SK-N-SH (cell line): ENCODE data around the gene IRF2BP1. TPM values are rescaled to one million over a fixed set of nuclear protein-coding genes. Genes with fewer than 3 reads are reported as not detected.

ENCODE experiments used
- CTCF ChIA-PET: fragments of 300-600, 350-600 bp; formaldehyde crosslinking; extraction: SDS; loops from one replicate; lab custom pipeline; 2021; lab: Yijun Ruan, JAX
- POLR2A ChIA-PET: fragments of 350-600 bp; sonication (Branson Sonifier 250); formaldehyde crosslinking; extraction: SDS; loops from one replicate; lab custom pipeline; 2020; ENCODE audit warnings: antibody characterized with exemption, inconsistent platforms; lab: Yijun Ruan, JAX
- DNase-seq: peaks from one replicate; pipeline ENCODE4 v3.0.0; 2012
- H2AFZ ChIP-seq: fragments of 200-600 bp; sonication (generic); 2 replicates; pipeline ENCODE4 v1.8.1; 2016; ENCODE audit warnings: antibody characterized with exemption, mild to moderate bottlenecking, low read depth
- H3F3A ChIP-seq: fragments of 200-600 bp; sonication (generic); replicated peaks from 2 replicates; pipeline ENCODE3; 2016; ENCODE audit warnings: antibody characterized with exemption, mild to moderate bottlenecking; ENCODE audit not compliant: insufficient read depth
- H3K27ac ChIP-seq, 2 experiments: fragments of 200-500 bp in 1 of 2; fragments of 200-600 bp in 1 of 2; sonication (Bioruptor generic) in 1 of 2; sonication (generic), shearing (Covaris generic) in 1 of 2; 2 replicates each; pipeline versions ENCODE4 v1.5.1 to v1.6.1; 2014 to 2016; ENCODE audit warnings: low read depth in 2 of 2, inconsistent platforms in 1 of 2, low read length in 1 of 2, mild to moderate bottlenecking in 1 of 2, mixed read lengths in 1 of 2
- H3K27me3 ChIP-seq: fragments of 200-600 bp; sonication (generic), shearing (Covaris generic); 2 replicates; pipeline ENCODE4 v1.6.1; 2016; ENCODE audit warnings: mixed run types; ENCODE audit not compliant: insufficient read depth
- H3K36me3 ChIP-seq, 2 experiments: fragments of 200-500 bp in 1 of 2; fragments of 200-600 bp in 1 of 2; sonication (Bioruptor generic) in 1 of 2; sonication (generic) in 1 of 2; replicated peaks in 1 of 2; 2 replicates each; pipeline versions ENCODE3 to v1.5.1; 2014 to 2016; ENCODE audit warnings: low read length in 1 of 2, mild to moderate bottlenecking in 1 of 2; ENCODE audit not compliant: insufficient read depth in 2 of 2, control insufficient read depth in 1 of 2
- H3K4me1 ChIP-seq, 2 experiments: fragments of 200-500 bp in 1 of 2; fragments of 200-600 bp in 1 of 2; sonication (Bioruptor generic) in 1 of 2; sonication (generic), shearing (Covaris generic) in 1 of 2; 2 replicates each; pipeline versions ENCODE4 v1.5.1 to v1.6.1; 2014 to 2016; ENCODE audit warnings: low read depth in 1 of 2, low read length in 1 of 2, mixed run types in 1 of 2; ENCODE audit not compliant: insufficient read depth in 2 of 2, control insufficient read depth in 1 of 2
- H3K4me2 ChIP-seq: fragments of 200-600 bp; sonication (generic), shearing (Covaris generic); 2 replicates; pipeline ENCODE4 v1.6.1; 2017; ENCODE audit warnings: mixed run types
- H3K4me3 ChIP-seq, 2 experiments: fragments of 200-500 bp in 1 of 2; fragments of 200-600 bp in 1 of 2; sonication (Bioruptor generic) in 1 of 2; sonication (generic), shearing (Covaris generic) in 1 of 2; 2 replicates each; pipeline versions ENCODE4 v1.5.1 to v1.8.1; 2014 to 2016; ENCODE audit warnings: low read depth in 2 of 2, inconsistent platforms in 1 of 2, low read length in 1 of 2, mild to moderate bottlenecking in 1 of 2, mixed read lengths in 1 of 2, moderate library complexity in 1 of 2
- H3K79me2 ChIP-seq: fragments of 200-600 bp; sonication (generic); 2 replicates; pipeline ENCODE4 v1.8.1; 2017; ENCODE audit warnings: mild to moderate bottlenecking; ENCODE audit not compliant: insufficient read depth
- H3K9ac ChIP-seq: fragments of 200-600 bp; sonication (generic); 2 replicates; pipeline ENCODE4 v1.6.1; 2017; ENCODE audit warnings: mixed run types
- H3K9me2 ChIP-seq: fragments of 200-600 bp; sonication (generic); 2 replicates; pipeline ENCODE4 v1.6.1; 2017; ENCODE audit warnings: mixed run types
- H3K9me3 ChIP-seq: fragments of 200-600 bp; sonication (generic); 2 replicates; pipeline ENCODE4 v1.6.1; 2017; ENCODE audit warnings: mixed run types, mild to moderate bottlenecking, moderate library complexity
- H4K20me1 ChIP-seq: fragments of 200-600 bp; sonication (generic); 2 replicates; pipeline ENCODE4 v1.6.1; 2017; ENCODE audit warnings: mild to moderate bottlenecking, mixed run types; ENCODE audit not compliant: insufficient read depth
- CHD2 ChIP-seq: fragments of 150-350 bp; IDR thresholded peaks from 2 replicates; pipeline ENCODE4 v1.6.1; 2018; ENCODE audit warnings: low read length; ENCODE audit not compliant: partially characterized antibody
- EP300 ChIP-seq, 2 experiments: IDR thresholded peaks; 2 replicates each; pipeline versions ENCODE4 v1.4.0 to v1.6.1; 2012; ENCODE audit warnings: borderline replicate concordance in 1 of 2, low read depth in 1 of 2, low read length in 1 of 2
- EZH2phosphoT487 ChIP-seq: fragments of 200-600 bp; sonication (generic); IDR thresholded peaks from 2 replicates; pipeline ENCODE4 v1.6.1; 2017; ENCODE audit warnings: low read depth, mixed run types, mild to moderate bottlenecking, antibody characterized with exemption, moderate library complexity, borderline replicate concordance
- FOSL2 ChIP-seq: IDR thresholded peaks from 2 replicates; pipeline ENCODE4 v1.4.0; 2012; ENCODE audit warnings: low read depth, mild to moderate bottlenecking, moderate library complexity, borderline replicate concordance
- FOXJ3 ChIP-seq: sonication (generic); formaldehyde crosslinking; IDR thresholded peaks from 2 replicates; pipeline ENCODE4 v1.5.1; 2020; ENCODE audit warnings: mild to moderate bottlenecking, missing genetic modification reagents
- GATA2 ChIP-seq: sonication (generic); formaldehyde crosslinking; IDR thresholded peaks from 2 replicates; pipeline ENCODE4 v1.5.0; 2020; ENCODE audit warnings: mild to moderate bottlenecking, missing genetic modification reagents
- MEF2A ChIP-seq: IDR thresholded peaks from 2 replicates; pipeline ENCODE4 v1.4.0; 2012; ENCODE audit warnings: low read depth, borderline replicate concordance
- NRF1 ChIP-seq: IDR thresholded peaks from 2 replicates; pipeline ENCODE4 v1.6.1; 2012; ENCODE audit warnings: low read depth, mild to moderate bottlenecking, low read length
- POLR2AphosphoS5 ChIP-seq: IDR thresholded peaks from 2 replicates; pipeline ENCODE4 v1.6.1; 2012; ENCODE audit warnings: low read depth, low read length
- RAD21 ChIP-seq: IDR thresholded peaks from 2 replicates; pipeline ENCODE4 v1.6.1; 2012; ENCODE audit warnings: mild to moderate bottlenecking, low read length
- RXRA ChIP-seq: IDR thresholded peaks from 2 replicates; pipeline ENCODE4 v1.4.0; 2012; ENCODE audit warnings: low read depth, mild to moderate bottlenecking, borderline replicate concordance
- SMC3 ChIP-seq: IDR thresholded peaks from 2 replicates; pipeline ENCODE4 v1.6.1; 2012; ENCODE audit warnings: low read depth, low read length, improper control_type of control experiment
- TCF12 ChIP-seq: IDR thresholded peaks from 2 replicates; pipeline ENCODE4 v1.4.0; 2012
- TEAD4 ChIP-seq: IDR thresholded peaks from 2 replicates; pipeline ENCODE4 v1.4.0; 2012; ENCODE audit warnings: mild to moderate bottlenecking, borderline replicate concordance; ENCODE audit not compliant: insufficient read depth
- WGBS: methylation state at CpG from one replicate; pipeline ENCODE4 v1.1.6; 2017; ENCODE audit warnings: low lambda C conversion rate; 5-methylcytosine and 5-hydroxymethylcytosine counted together
- polyA plus RNA-seq, 3 experiments: library from polyadenylated mRNA; depleted of rRNA; stranded (reverse); fragments of >200 nt; gene quantifications; 2 replicates each; pipeline ENCODE4 v1.2.3, GENCODE V29; 2012
- TF ChIP-seq, protein P1 (sequence below): fragments of 150-350 bp; IDR thresholded peaks from 2 replicates; pipeline ENCODE4 v1.6.1; 2016; ENCODE audit warnings: mild to moderate bottlenecking, low read depth, low read length
- TF ChIP-seq, protein P2 (sequence below): IDR thresholded peaks from 2 replicates; pipeline ENCODE4 v1.4.0; 2012; ENCODE audit warnings: low read depth
- TF ChIP-seq, protein P3 (sequence below): IDR thresholded peaks from 2 replicates; pipeline ENCODE4; 2012
- TF ChIP-seq, protein P4 (sequence below): fragments of 200-600 bp; sonication (generic); IDR thresholded peaks from 2 replicates; pipeline ENCODE4 v1.6.1; 2017; ENCODE audit warnings: antibody characterized with exemption, mild to moderate bottlenecking, moderate library complexity

Gene IRF2BP1
- polyA plus RNA-seq, 1 of the 3 experiments (the other 2 are of a cell fraction): 16.8 TPM

DNA sequence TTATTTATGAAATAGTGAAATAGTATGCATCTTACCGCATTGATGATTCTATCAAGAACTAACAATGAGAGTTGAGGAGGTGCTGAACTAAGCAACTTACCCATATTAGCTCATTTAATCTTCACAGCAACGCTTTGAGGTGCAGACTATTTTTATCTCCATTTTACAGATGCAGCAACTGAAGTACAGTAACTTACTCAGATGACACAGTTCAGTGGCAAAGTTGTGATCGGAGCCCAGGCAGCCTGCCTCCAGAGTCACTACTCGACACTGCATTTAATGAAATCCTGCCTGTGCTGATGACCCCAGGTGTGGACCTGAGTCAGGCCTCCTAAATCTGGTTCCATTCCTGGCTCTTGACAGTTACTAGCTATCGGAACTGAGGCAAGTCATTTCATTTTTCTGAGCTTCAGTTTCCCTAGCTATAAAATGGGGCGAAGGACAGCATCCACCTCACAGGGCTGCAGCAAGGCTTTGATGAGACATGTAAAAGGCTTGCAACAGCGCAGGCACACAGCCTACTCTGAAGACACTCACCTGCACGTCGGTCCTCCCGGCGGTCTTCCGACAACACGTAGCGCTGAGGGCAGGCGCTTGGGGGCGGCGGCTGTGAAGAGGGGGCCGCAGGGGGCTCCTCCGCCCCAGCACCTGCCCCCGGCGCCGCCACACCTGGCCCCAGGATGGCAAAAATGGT is 14.9 kb upstream of the IRF2BP1 start:
- peaks cover 13% of the 10 kb centered on the region for H3F3A ChIP-seq
- DNase-seq: no peak
- CTCF ChIA-PET: interaction anchor here (0.7 to 3.7 kb wide), 5 partner anchors 18 to 131 kb away, joined by 3 to 15 read pairs (median 7); partner anchors contain the start of genes FOXA3 and SYMPK
- H3K4me3 ChIP-seq: peak overlapping the region; percentile 60 to 70
- POLR2A ChIA-PET: interaction anchor here (3.2 kb wide), 1 partner anchor 15 kb away, joined by 19 read pairs; the partner anchor contains the start of gene IRF2BP1
- peaks cover 3 to 20% of the 10 kb centered on the region in 2 experiments for H3K36me3 ChIP-seq
- H4K20me1 ChIP-seq: no peaks in the 10 kb centered on the region
- 92% methylated on average over 18 of the region's 22 CpGs for WGBS
- H3K9me3 ChIP-seq: no peaks in the 10 kb centered on the region
- no peaks in the 10 kb centered on the region for H3K9me2 ChIP-seq
- no peak for TF ChIP-seq MEF2A
- no peak for TF ChIP-seq EZH2phosphoT487
- TF ChIP-seq RXRA: no peak
- TF ChIP-seq, protein P1, sequence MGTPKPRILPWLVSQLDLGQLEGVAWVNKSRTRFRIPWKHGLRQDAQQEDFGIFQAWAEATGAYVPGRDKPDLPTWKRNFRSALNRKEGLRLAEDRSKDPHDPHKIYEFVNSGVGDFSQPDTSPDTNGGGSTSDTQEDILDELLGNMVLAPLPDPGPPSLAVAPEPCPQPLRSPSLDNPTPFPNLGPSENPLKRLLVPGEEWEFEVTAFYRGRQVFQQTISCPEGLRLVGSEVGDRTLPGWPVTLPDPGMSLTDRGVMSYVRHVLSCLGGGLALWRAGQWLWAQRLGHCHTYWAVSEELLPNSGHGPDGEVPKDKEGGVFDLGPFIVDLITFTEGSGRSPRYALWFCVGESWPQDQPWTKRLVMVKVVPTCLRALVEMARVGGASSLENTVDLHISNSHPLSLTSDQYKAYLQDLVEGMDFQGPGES: no peak
- TF ChIP-seq POLR2AphosphoS5: no peak
- no peak for TF ChIP-seq TEAD4
- TF ChIP-seq EP300 (IDR thresholded peaks at IDR 0.05; ENCODE audit: borderline replicate concordance in 1 of 2, low read depth in 1 of 2, low read length in 1 of 2): no peak
- TF ChIP-seq GATA2: no peak
- TF ChIP-seq, protein P2, sequence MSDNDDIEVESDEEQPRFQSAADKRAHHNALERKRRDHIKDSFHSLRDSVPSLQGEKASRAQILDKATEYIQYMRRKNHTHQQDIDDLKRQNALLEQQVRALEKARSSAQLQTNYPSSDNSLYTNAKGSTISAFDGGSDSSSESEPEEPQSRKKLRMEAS: no peak
- TF ChIP-seq FOXJ3 (CRISPR knock-in tag): no peak
- no peak for TF ChIP-seq NRF1
- TF ChIP-seq, protein P3, sequence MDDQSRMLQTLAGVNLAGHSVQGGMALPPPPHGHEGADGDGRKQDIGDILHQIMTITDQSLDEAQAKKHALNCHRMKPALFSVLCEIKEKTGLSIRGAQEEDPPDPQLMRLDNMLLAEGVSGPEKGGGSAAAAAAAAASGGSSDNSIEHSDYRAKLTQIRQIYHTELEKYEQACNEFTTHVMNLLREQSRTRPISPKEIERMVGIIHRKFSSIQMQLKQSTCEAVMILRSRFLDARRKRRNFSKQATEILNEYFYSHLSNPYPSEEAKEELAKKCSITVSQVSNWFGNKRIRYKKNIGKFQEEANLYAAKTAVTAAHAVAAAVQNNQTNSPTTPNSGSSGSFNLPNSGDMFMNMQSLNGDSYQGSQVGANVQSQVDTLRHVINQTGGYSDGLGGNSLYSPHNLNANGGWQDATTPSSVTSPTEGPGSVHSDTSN: no peak
- no peak for TF ChIP-seq RAD21
- no peak for TF ChIP-seq CHD2
- TF ChIP-seq, protein P4, sequence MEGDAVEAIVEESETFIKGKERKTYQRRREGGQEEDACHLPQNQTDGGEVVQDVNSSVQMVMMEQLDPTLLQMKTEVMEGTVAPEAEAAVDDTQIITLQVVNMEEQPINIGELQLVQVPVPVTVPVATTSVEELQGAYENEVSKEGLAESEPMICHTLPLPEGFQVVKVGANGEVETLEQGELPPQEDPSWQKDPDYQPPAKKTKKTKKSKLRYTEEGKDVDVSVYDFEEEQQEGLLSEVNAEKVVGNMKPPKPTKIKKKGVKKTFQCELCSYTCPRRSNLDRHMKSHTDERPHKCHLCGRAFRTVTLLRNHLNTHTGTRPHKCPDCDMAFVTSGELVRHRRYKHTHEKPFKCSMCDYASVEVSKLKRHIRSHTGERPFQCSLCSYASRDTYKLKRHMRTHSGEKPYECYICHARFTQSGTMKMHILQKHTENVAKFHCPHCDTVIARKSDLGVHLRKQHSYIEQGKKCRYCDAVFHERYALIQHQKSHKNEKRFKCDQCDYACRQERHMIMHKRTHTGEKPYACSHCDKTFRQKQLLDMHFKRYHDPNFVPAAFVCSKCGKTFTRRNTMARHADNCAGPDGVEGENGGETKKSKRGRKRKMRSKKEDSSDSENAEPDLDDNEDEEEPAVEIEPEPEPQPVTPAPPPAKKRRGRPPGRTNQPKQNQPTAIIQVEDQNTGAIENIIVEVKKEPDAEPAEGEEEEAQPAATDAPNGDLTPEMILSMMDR: no peak
- no peak for TF ChIP-seq SMC3
- no peak for TF ChIP-seq TCF12
- TF ChIP-seq FOSL2: no peak
- no peak overlapping the region for H3K9ac ChIP-seq
- peaks cover 0 to 8% of the 10 kb centered on the region in 2 experiments; a peak in 1 of 4 replicates for H3K4me1 ChIP-seq
- peak overlapping the region; percentile 88 for H3K4me2 ChIP-seq
- H3K27ac ChIP-seq: no peak overlapping the region
- H2AFZ ChIP-seq: no peak overlapping the region
- peaks cover 5% of the 10 kb centered on the region; the same call in 1 of the 2 replicates for H3K79me2 ChIP-seq
- H3K27me3 ChIP-seq: no peaks in the 10 kb centered on the region
